Vagina (tissue), 2 donors: ENCODE results near the gene TMEM37.

Source experiments
- POLR2A ChIP-seq, 2 donors: fragments of 450-650 bp; IDR thresholded peaks; one replicate each; pipeline ENCODE4 v1.6.1; 2017; ENCODE audit warnings: antibody characterized with exemption in 2 of 2, mild to moderate bottlenecking in 2 of 2, moderate library complexity in 2 of 2
- POLR2AphosphoS5 ChIP-seq, 2 donors: sonication (generic); formaldehyde crosslinking; IDR thresholded peaks; one replicate each; pipeline ENCODE4 v1.9.0; 2017; ENCODE audit warnings: antibody characterized with exemption in 2 of 2, mild to moderate bottlenecking in 2 of 2, low read depth in 1 of 2; ENCODE audit not compliant: insufficient read depth in 1 of 2
- TF ChIP-seq, protein P1 (sequence below), 3 experiments: fragments of 450-650 bp in 2 of 3; fragments of 200-600 bp in 1 of 3; sonication (generic) in 1 of 3; IDR thresholded peaks; one replicate each; pipeline ENCODE4 v1.5.1; 2017 to 2019; ENCODE audit warnings: antibody characterized with exemption in 3 of 3, mild to moderate bottlenecking in 2 of 3, moderate library complexity in 2 of 3

- TF ChIP-seq, protein P1, sequence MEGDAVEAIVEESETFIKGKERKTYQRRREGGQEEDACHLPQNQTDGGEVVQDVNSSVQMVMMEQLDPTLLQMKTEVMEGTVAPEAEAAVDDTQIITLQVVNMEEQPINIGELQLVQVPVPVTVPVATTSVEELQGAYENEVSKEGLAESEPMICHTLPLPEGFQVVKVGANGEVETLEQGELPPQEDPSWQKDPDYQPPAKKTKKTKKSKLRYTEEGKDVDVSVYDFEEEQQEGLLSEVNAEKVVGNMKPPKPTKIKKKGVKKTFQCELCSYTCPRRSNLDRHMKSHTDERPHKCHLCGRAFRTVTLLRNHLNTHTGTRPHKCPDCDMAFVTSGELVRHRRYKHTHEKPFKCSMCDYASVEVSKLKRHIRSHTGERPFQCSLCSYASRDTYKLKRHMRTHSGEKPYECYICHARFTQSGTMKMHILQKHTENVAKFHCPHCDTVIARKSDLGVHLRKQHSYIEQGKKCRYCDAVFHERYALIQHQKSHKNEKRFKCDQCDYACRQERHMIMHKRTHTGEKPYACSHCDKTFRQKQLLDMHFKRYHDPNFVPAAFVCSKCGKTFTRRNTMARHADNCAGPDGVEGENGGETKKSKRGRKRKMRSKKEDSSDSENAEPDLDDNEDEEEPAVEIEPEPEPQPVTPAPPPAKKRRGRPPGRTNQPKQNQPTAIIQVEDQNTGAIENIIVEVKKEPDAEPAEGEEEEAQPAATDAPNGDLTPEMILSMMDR (IDR thresholded peaks at IDR 0.05): no peak
- no peak for TF ChIP-seq POLR2A (IDR thresholded peaks at IDR 0.05)
- no peak for TF ChIP-seq POLR2AphosphoS5 (IDR thresholded peaks at IDR 0.05; ENCODE audit: insufficient read depth in 1 of 2, low read depth in 1 of 2)
These were observed 3.7 kb downstream of the TMEM37 start for GRCh38 chr2:119435081-119435952.
